IMR-90 (cell line): Measurements from ENCODE around the gene ZNF524. TPM values are rescaled to one million over a fixed set of nuclear protein-coding genes. Genes with fewer than 3 reads are reported as not detected.
A peak's percentile ranks its signal among the peaks of the same experiment; 100 is the strongest.

ENCODE experiments used
- ATAC-seq: fragments of 200-7000 bp; cut with Tn5 transposase; 2 replicates; pipeline ENCODE4 v1.9.1; 2020; ENCODE audit warnings: low read depth, mild to moderate bottlenecking, moderate library complexity
- BruUV-seq: library from RNA; stranded (reverse); fragments of 400-500 nt; replicated peaks from 2 replicates; lab custom pipeline; 2021; lab: Mats Ljungman, UMichigan
- CTCF ChIA-PET: fragments of 300-600 bp; formaldehyde crosslinking; extraction: SDS; loops from one replicate; lab custom pipeline; 2021; ENCODE audit warnings: antibody characterized with exemption; lab: Yijun Ruan, JAX
- POLR2A ChIA-PET: fragments of 300-600 bp; sonication (Branson Sonifier 250); formaldehyde crosslinking; loops from one replicate; lab custom pipeline; 2022; ENCODE audit warnings: antibody characterized with exemption; ENCODE audit not compliant: unreplicated experiment; lab: Charles Lee
- DNase-seq: peaks from one replicate; pipeline ENCODE4 v3.0.0; 2013
- H2AFZ ChIP-seq: replicated peaks from 2 replicates; pipeline ENCODE3; 2013; ENCODE audit warnings: low read length, mild to moderate bottlenecking; ENCODE audit not compliant: poor library complexity
- H2AK5ac ChIP-seq: 2 replicates; pipeline ENCODE4 v1.6.1; 2013; ENCODE audit warnings: low read depth, low read length, inconsistent platforms
- H2AK9ac ChIP-seq: replicated peaks from 2 replicates; pipeline ENCODE3; 2013; ENCODE audit warnings: mild to moderate bottlenecking, low read depth, low read length, moderate library complexity; ENCODE audit not compliant: poor library complexity
- H2BK120ac ChIP-seq: 2 replicates; pipeline ENCODE4 v1.6.1; 2013; ENCODE audit warnings: low read depth, low read length, inconsistent platforms
- H2BK15ac ChIP-seq: 3 replicates; pipeline ENCODE4 v1.6.1; 2013; ENCODE audit warnings: low read depth, low read length, inconsistent platforms
- H2BK20ac ChIP-seq: 2 replicates; pipeline ENCODE4 v1.6.1; 2013; ENCODE audit warnings: low read depth, mild to moderate bottlenecking, inconsistent platforms, low read length, moderate library complexity
- H2BK5ac ChIP-seq: 2 replicates; pipeline ENCODE4 v1.6.1; 2013; ENCODE audit warnings: mild to moderate bottlenecking, low read depth, low read length, inconsistent platforms; ENCODE audit not compliant: poor library complexity, severe bottlenecking
- H3K14ac ChIP-seq: replicated peaks from 2 replicates; pipeline ENCODE4 v1.6.1; 2013; ENCODE audit warnings: low read depth, low read length, inconsistent platforms
- H3K18ac ChIP-seq: 2 replicates; pipeline ENCODE4 v1.6.1; 2013; ENCODE audit warnings: low read depth, low read length, control low read depth
- H3K23ac ChIP-seq: 2 replicates; pipeline ENCODE4 v1.6.1; 2013; ENCODE audit warnings: low read depth, low read length, inconsistent platforms
- H3K27ac ChIP-seq: 2 replicates; pipeline ENCODE4 v1.5.1; 2013; ENCODE audit warnings: mild to moderate bottlenecking, control low read depth, low read length; ENCODE audit not compliant: insufficient read depth
- H3K27me3 ChIP-seq: 2 replicates; pipeline ENCODE4 v1.6.1; 2013; ENCODE audit warnings: low read length; ENCODE audit not compliant: control insufficient read depth, insufficient read depth
- H3K36me3 ChIP-seq: 2 replicates; pipeline ENCODE4 v1.6.1; 2013; ENCODE audit warnings: low read length, mixed read lengths; ENCODE audit not compliant: control insufficient read depth, insufficient read depth
- H3K4ac ChIP-seq: 2 replicates; pipeline ENCODE4 v1.6.1; 2013; ENCODE audit warnings: low read depth, low read length, inconsistent platforms
- H3K4me1 ChIP-seq: 2 replicates; pipeline ENCODE4 v1.6.1; 2013; ENCODE audit warnings: low read length, mixed read lengths; ENCODE audit not compliant: control insufficient read depth, insufficient read depth
- H3K4me2 ChIP-seq: 2 replicates; pipeline ENCODE4 v1.6.1; 2013; ENCODE audit warnings: low read depth, mild to moderate bottlenecking, control low read depth, low read length, moderate library complexity
- H3K4me3 ChIP-seq: 2 replicates; pipeline ENCODE4 v1.5.1; 2013; ENCODE audit warnings: low read depth, mild to moderate bottlenecking, control low read depth, low read length, moderate library complexity; ENCODE audit not compliant: insufficient read depth
- H3K56ac ChIP-seq: 2 replicates; pipeline ENCODE4 v1.6.1; 2013; ENCODE audit warnings: low read length, inconsistent platforms; ENCODE audit not compliant: insufficient read depth; ENCODE audit errors: extremely low read depth
- H3K79me1 ChIP-seq, 2 experiments: 2 replicates each; pipeline ENCODE4 v1.6.1; 2013; ENCODE audit warnings: low read length in 2 of 2, inconsistent platforms in 1 of 2, low read depth in 1 of 2
- H3K9ac ChIP-seq: 2 replicates; pipeline ENCODE4 v1.6.1; 2013; ENCODE audit warnings: low read depth, low read length, control low read depth
- H3K9me1 ChIP-seq: 2 replicates; pipeline ENCODE4 v1.6.1; 2013; ENCODE audit warnings: low read length, inconsistent platforms; ENCODE audit not compliant: insufficient read depth
- H3K9me3 ChIP-seq: 2 replicates; pipeline ENCODE4 v1.6.1; 2013; ENCODE audit warnings: low read length; ENCODE audit not compliant: control insufficient read depth, insufficient read depth
- H4K20me1 ChIP-seq: 2 replicates; pipeline ENCODE4 v1.6.1; 2013; ENCODE audit warnings: low read length, inconsistent platforms; ENCODE audit not compliant: insufficient read depth
- H4K5ac ChIP-seq: 2 replicates; pipeline ENCODE4 v1.6.1; 2013; ENCODE audit warnings: mild to moderate bottlenecking, low read depth, low read length, control low read depth
- H4K8ac ChIP-seq, 2 experiments: 2 replicates each; pipeline ENCODE4 v1.6.1; 2013; ENCODE audit warnings: low read depth in 2 of 2, low read length in 2 of 2, control low read depth in 1 of 2, inconsistent platforms in 1 of 2
- H4K91ac ChIP-seq: 2 replicates; pipeline ENCODE4 v1.6.1; 2013; ENCODE audit warnings: low read depth, low read length, inconsistent platforms; ENCODE audit not compliant: insufficient read depth
- BHLHE40 ChIP-seq: fragments of 150-350 bp; IDR thresholded peaks from 2 replicates; pipeline ENCODE4 v1.6.1; 2016; ENCODE audit warnings: mild to moderate bottlenecking, low read depth, low read length
- CEBPB ChIP-seq: IDR thresholded peaks from 2 replicates; pipeline ENCODE4 v1.6.1; 2012; ENCODE audit warnings: low read depth, low read length, improper control_type of control experiment
- CTCF ChIP-seq: conservative IDR thresholded peaks from 2 replicates; pipeline ENCODE4 v1.5.1; 2012; ENCODE audit warnings: mild to moderate bottlenecking, low read depth, low read length, improper control_type of control experiment
- MAFK ChIP-seq: IDR thresholded peaks from 2 replicates; pipeline ENCODE4 v1.6.1; 2012; ENCODE audit warnings: low read depth, low read length, improper control_type of control experiment
- MAZ ChIP-seq: IDR thresholded peaks from 2 replicates; pipeline ENCODE4 v1.6.1; 2012; ENCODE audit warnings: low read depth, mild to moderate bottlenecking, low read length, improper control_type of control experiment, moderate library complexity, borderline replicate concordance
- MXI1 ChIP-seq: IDR thresholded peaks from 2 replicates; pipeline ENCODE4 v1.6.1; 2012; ENCODE audit warnings: low read depth, mild to moderate bottlenecking, low read length, moderate library complexity, borderline replicate concordance
- NFE2L2 ChIP-seq: fragments of 150-350 bp; IDR thresholded peaks from 2 replicates; pipeline ENCODE4 v1.6.1; 2016; ENCODE audit warnings: low read depth, mild to moderate bottlenecking, low read length
- POLR2A ChIP-seq: IDR thresholded peaks from 2 replicates; pipeline ENCODE4 v1.6.1; 2012; ENCODE audit warnings: mild to moderate bottlenecking, low read depth, low read length
- RAD21 ChIP-seq: IDR thresholded peaks from 2 replicates; pipeline ENCODE4 v1.6.1; 2012; ENCODE audit warnings: low read length, improper control_type of control experiment
- RCOR1 ChIP-seq: IDR thresholded peaks from 2 replicates; pipeline ENCODE4 v1.6.1; 2012; ENCODE audit warnings: mild to moderate bottlenecking, low read length, improper control_type of control experiment; ENCODE audit not compliant: insufficient replicate concordance
- SMC3 ChIP-seq: fragments of 150-350 bp; IDR thresholded peaks from 2 replicates; pipeline ENCODE4 v1.6.1; 2016; ENCODE audit warnings: low read depth, mild to moderate bottlenecking, antibody characterized with exemption, low read length, moderate library complexity
- USF2 ChIP-seq: fragments of 150-350 bp; IDR thresholded peaks from 2 replicates; pipeline ENCODE4 v1.6.1; 2017; ENCODE audit warnings: mild to moderate bottlenecking, antibody characterized with exemption, low read length, low read depth
- WGBS, 2 experiments: methylation state at CpG; one replicate each; pipeline versions ENCODE4 v1.1.5 to v1.1.7; 2013; ENCODE audit warnings: missing lambda C conversion rate in 2 of 2; ENCODE audit not compliant: insufficient read length in 1 of 2; ENCODE audit errors: extremely low coverage in 2 of 2; 5-methylcytosine and 5-hydroxymethylcytosine counted together
- dilution Hi-C: fragments of 300-500 bp; cut with HindIII; formaldehyde crosslinking; loops from one replicate; pipeline ENCODE4 v1.14.3; 2018; ENCODE audit warnings: low sequenced_read_pairs; ENCODE audit not compliant: unreplicated experiment
- in situ Hi-C: fragments of 300-500 bp; cut with MboI; formaldehyde crosslinking; loops from 3 replicates; pipeline ENCODE4 v1.14.3; 2019; ENCODE audit warnings: low sequenced_read_pairs, inconsistent platforms, mixed read lengths
- intact Hi-C: fragments of 100-400 bp; cut with micrococcal nuclease; formaldehyde crosslinking; loops from 2 replicates; pipeline ENCODE4 v1.10.0; 2022
- polyA plus RNA-seq, 3 experiments: library from polyadenylated mRNA; depleted of rRNA; stranded (reverse); fragments of >200 nt; gene quantifications; 2 replicates each; pipeline ENCODE4 v1.2.3, GENCODE V29; 2012; ENCODE audit warnings: low replicate concordance in 1 of 3
- total RNA-seq: library from RNA; depleted of rRNA; stranded (reverse); fragments of >200 nt; gene quantifications from 2 replicates; pipeline ENCODE4 v1.2.3, GENCODE V29; 2012
- TF ChIP-seq, protein P1 (sequence below): fragments of 150-350 bp; IDR thresholded peaks from 2 replicates; pipeline ENCODE4 v1.6.1; 2016; ENCODE audit warnings: low read depth, mild to moderate bottlenecking, low read length, moderate library complexity, borderline replicate concordance

Gene ZNF524
- total and polyA plus RNA-seq, 2 of the 4 experiments (the other 2 are of a cell fraction), result 2.3 to 6.6 TPM

GRCh38 chr19:55635334-55635717, 35.2 kb downstream of the ZNF524 start:
- H3K4me1 ChIP-seq, result peaks cover 11% of the 10 kb centered on the region
- H4K5ac ChIP-seq, result peak overlapping the region; percentile 98
- peaks cover 18% of the 10 kb centered on the region for H3K9me1 ChIP-seq
- peak overlapping the region; percentile 80; the same call in 1 of the 2 replicates for H3K23ac ChIP-seq
- peak overlapping the region; percentile 88 for H3K4me3 ChIP-seq
- H2BK20ac ChIP-seq, result peak overlapping the region; percentile 4; the same call in 1 of the 2 replicates
- H3K14ac ChIP-seq, result peak overlapping the region; percentile 97
- CTCF ChIA-PET, result no interaction called here
- no peak for TF ChIP-seq RCOR1
- no peak for TF ChIP-seq MXI1
- TF ChIP-seq MAFK, result no peak
- TF ChIP-seq NFE2L2, result no peak
- TF ChIP-seq, protein P1, sequence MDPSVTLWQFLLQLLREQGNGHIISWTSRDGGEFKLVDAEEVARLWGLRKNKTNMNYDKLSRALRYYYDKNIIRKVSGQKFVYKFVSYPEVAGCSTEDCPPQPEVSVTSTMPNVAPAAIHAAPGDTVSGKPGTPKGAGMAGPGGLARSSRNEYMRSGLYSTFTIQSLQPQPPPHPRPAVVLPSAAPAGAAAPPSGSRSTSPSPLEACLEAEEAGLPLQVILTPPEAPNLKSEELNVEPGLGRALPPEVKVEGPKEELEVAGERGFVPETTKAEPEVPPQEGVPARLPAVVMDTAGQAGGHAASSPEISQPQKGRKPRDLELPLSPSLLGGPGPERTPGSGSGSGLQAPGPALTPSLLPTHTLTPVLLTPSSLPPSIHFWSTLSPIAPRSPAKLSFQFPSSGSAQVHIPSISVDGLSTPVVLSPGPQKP, result no peak
- no peak for TF ChIP-seq BHLHE40
- no peak for TF ChIP-seq USF2
- TF ChIP-seq RAD21, result no peak
- no peak for TF ChIP-seq MAZ
- no peak for TF ChIP-seq SMC3
- no peak for TF ChIP-seq CTCF
- TF ChIP-seq POLR2A, result no peak
- no peak for TF ChIP-seq CEBPB
- peak; percentile 12; the same call in 1 of the 2 replicates for ATAC-seq
- peak overlapping the region; percentile 98 for H3K4me2 ChIP-seq
- BruUV-seq, result no TSS peak
- peak overlapping the region; percentile 40; the same call in 1 of the 3 replicates for H2BK15ac ChIP-seq
- intact Hi-C loops, result loop anchor here (10.0 kb wide), 1 partner anchor 429 kb away; no protein-coding TSS in a partner anchor
- no peak for DNase-seq
- H3K56ac ChIP-seq, result peak overlapping the region; percentile 79
- peak overlapping the region; percentile 98 for H3K9ac ChIP-seq
- H2AFZ ChIP-seq, result peak overlapping the region; percentile 38
- H2BK5ac ChIP-seq, result peak overlapping the region; percentile 80
- H4K91ac ChIP-seq, result peak overlapping the region; percentile 91
- no peaks in the 10 kb centered on the region for H3K9me3 ChIP-seq
- dilution Hi-C loops, result no loop called here
- H3K79me1 ChIP-seq, result peaks cover 26 to 56% of the 10 kb centered on the region in 2 experiments
- peak overlapping the region; percentile 96 for H3K4ac ChIP-seq
- 0 out of 2 replicates have a peak, but pooled peaks cover 9% of the 10 kb centered on the region for H4K20me1 ChIP-seq
- POLR2A ChIA-PET, result no interaction called here
- H3K36me3 ChIP-seq, result peaks cover 4% of the 10 kb centered on the region; the same call in 1 of the 2 replicates
- no peaks in the 10 kb centered on the region for H3K27me3 ChIP-seq
- in situ Hi-C loops, result loop anchor here (25.0 kb wide), 2 partner anchors 348 to 523 kb away; partner anchors contain the start of genes BRSK1, HSPBP1 and PPP1R12C
- H2AK5ac ChIP-seq, result peak overlapping the region; percentile 97
- peak overlapping the region; percentile 92 for H3K27ac ChIP-seq
- H3K18ac ChIP-seq, result peak overlapping the region; percentile 66
- WGBS, 2 experiments, result 36% methylated on average over 4 of the region's 9 CpGs; no CpG with 5 or more reads in 1 of the 2 experiments
- peak overlapping the region; percentile 97 to 99 for H4K8ac ChIP-seq
- H2AK9ac ChIP-seq, result peak overlapping the region; percentile 81
- H2BK120ac ChIP-seq, result 0 out of 2 replicates have a peak overlapping the region, but pooled peaks have one; percentile 31
